NCI-H446 (cell line): ENCODE results near the gene SCAF8.
A peak's percentile ranks its signal among the peaks of the same experiment; 100 is the strongest.
"Not testable (repeated sequence)": the region's sequence is repeated elsewhere in the genome, so short reads cannot be mapped to it uniquely, and the experiment has no call there.

Experiments
- DNase-seq, 2 experiments: peaks; one replicate each; lab custom pipeline; 2025; lab: John Stamatoyannopoulos, UW

The SCAF8 gene

DNA sequence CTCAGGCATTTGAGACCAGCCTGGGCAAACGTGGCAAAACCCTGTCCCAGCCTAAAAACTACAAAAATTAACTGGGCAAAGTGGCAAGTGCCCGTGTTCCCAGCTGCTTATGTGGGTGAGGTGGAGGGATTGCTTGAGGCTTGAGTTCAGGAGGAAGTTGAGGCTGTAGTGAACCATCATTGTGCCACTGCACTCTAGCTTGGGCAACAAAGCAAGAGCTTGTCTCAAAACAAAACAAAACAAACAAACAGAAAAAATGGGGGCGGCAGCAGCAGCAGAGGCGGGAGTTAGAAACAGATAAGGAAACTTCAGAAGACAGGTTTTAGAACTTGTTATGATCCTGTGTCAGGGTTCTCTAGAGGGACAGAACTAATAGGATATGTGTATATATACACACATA lies 49.0 kb downstream of the SCAF8 start:
- DNase-seq, result no peak

GRCh38 chr6:154783229-154783628 lies 50.0 kb downstream of the SCAF8 start:
- no peak for DNase-seq

DNA sequence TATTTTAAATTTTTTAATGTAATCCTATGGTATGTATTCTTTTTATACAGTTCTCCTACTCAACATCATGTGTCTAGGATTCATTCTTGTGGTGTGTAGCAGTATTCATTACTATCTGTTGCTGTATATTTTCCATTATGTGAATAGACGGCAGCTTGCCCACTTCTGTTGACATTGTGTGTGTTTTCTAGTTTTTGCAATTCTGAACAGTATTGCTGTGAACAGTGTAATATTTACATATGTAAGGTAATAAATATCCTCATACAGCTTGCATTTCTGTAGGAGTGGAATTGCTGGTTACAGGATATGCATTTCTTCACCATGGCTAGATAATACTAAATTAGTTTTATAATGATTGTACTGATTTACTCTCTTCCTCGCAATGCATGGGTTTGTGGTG lies 51.9 kb downstream of the SCAF8 start:
- no peak for DNase-seq

GRCh38 chr6:154786144-154786868 lies 53.1 kb downstream of the SCAF8 start:
- DNase-seq, result no peak

- no peak for DNase-seq
These were observed 58.5 kb downstream of the SCAF8 start for GRCh38 chr6:154791556-154792317.

- no peak for DNase-seq
These were observed 59.1 kb downstream of the SCAF8 start for GRCh38 chr6:154792325-154792724.

DNA sequence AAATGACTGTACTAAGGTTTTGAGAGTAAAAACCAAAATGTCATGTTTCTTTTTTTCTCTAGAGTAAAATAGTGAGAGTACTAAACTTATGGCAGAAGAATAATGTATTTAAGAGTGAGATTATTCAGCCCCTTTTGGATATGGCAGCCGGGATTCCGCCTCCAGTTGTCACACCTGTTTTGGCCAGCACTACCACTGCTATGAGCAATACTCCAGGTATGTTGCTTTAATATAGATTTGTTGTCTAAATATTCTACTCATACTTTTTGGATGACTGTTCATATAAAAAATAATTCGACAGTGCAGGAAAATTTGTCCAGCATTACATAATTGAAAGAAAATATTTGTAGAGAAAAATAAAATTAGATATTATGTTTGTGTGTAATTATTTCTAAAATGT lies 59.5 kb downstream of the SCAF8 start:
- no peak for DNase-seq

GRCh38 chr6:154796484-154796883 lies 63.3 kb downstream of the SCAF8 start:
- DNase-seq, result no peak

- DNase-seq, result no peak
These were observed 64.6 kb downstream of the SCAF8 start for GRCh38 chr6:154797857-154798256.

GRCh38 chr6:154800338-154800737 lies 67.1 kb downstream of the SCAF8 start:
- DNase-seq, result no peak

- DNase-seq, result peak in 1 of 2 experiments; percentile 62
These were observed 72.2 kb downstream of the SCAF8 start for GRCh38 chr6:154805288-154805911.

DNA sequence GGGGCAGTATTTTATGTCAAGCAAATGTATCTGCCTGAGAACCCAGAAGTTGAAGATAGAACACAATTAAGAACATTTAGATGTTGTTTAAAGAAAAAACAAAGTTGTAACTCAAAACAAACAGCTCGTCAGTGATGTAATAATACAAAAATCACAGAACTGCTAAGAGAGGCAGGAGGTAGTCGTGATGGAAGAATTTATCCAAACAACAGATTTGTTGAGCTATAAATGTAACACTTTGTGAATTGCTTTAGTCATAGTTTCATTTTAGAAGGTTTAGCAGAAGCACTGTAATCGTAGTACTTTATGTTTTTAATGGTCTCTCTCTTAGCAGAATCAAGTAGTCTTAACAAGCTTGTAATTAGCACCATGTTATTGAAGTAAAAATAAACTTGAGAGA lies 73.6 kb downstream of the SCAF8 start:
- DNase-seq, result no peak

DNA sequence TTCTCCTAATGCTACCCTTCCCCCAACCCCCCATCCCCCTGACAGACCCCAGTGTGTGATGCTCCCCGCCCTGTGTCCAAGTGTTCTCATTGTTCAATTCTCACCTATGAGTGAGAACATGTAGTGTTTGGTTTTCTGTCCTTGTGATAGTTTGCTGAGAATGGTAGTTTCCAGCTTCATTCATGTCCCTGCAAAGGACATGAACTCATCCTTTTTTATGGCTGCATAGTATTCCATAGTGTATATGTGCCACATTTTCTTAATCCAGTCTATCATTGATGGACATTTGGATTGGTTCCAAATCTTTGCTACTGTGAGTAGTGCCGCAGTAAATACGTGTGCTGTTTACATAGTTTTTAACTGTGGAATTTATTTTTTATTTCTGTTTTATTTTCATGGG lies 78.4 kb downstream of the SCAF8 start:
- DNase-seq, result not testable (repeated sequence)

DNA sequence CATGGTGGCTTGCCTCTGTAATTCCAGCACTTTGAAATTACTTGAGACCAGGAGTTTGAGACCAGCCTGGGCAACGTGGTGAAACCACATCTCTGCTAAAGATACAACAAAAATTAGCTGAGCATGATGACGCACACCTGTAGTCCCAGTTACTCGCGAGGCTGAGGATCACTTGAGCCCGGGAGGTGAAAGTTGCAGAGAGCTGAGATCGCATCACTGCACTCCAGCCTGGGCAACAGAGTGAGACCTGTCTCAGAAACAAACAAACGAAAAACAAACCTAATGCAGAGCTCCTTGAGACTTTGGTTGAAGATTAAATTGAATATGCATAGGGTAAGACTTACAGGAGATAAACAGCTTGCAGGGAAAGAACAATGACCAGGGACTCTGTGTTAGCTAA lies 80.8 kb downstream of the SCAF8 start:
- no peak for DNase-seq

DNA sequence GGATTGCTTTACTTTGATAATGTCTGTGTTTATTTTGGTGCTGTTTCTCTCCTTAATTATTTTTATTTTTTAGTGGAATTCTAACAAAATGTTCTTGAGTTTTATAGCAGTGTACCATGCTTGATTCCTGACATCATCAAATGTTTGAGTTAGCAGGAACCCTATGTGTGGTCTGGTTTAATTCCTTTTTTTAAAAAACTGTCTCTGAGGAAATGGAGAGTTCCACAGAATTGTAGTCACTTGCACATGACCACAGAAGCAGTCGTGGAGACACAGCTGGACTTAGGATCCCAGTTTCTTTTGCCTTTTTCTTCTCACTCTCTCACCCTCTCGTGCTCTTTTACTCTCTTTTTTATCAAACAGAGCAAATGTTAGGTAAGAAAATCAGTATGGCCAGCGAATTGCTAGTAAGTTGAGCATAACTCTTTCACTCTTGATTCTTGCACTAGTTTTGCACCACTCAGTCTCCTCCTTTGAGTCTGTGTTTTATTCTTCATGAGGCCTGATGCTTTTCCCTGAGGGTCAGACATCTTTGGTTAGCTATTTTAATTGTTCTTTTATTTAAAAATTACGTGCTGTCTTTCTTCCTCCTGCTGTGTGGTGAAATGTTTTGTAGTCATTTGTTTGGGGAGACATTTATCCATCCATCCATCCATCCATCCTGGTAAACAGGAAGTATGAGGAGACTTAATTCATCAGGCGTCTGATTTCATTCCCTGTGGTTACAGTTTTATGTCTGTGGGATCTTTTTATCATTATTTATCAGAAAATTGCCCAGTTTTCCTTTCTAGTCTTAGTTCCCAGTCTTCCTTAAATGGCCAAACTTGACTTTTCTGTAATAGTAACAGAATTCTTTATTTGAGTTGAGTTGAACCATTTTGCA lies 83.0 kb downstream of the SCAF8 start:
- DNase-seq, result no peak

DNA sequence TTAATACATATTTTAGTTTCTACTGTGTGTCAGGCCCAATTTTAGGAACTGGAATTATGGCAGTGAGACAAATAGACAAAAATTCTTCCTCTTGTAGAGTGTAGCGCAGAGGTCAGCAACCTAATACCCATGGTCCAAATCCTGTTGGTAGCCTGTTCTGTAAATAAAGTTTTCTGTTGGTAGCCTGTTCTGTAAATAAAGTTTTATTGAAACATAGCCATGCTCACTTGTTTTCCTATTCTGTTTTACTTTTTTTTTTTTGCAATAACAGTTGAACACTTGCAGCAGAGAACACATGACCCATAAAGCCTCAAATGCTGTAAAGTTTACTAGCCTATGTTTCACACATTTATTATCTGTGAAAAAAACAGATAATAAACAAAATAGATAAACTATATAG lies 87.9 kb downstream of the SCAF8 start:
- DNase-seq, result no peak

DNA sequence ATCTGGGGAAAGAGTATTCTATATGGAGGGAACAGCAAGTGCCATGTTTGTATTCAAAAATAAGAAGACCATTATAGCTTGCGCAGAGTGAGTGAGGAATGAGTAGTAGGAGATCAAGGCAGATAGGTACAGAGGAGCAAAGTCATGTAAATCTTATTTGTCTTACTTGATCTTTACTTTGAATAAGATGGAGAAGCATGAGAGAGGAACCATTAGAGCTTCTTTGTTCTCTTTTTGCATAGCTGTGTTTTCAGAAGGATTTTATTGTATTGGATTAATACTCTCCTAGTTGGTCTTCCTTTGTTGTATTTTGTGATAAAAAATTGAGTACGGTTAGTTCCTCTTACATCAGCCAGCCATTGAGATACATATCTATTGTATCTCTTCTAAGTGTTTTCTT lies 88.4 kb downstream of the SCAF8 start:
- DNase-seq, result no peak

GRCh38 chr6:154822947-154823558 lies 89.8 kb downstream of the SCAF8 start:
- DNase-seq, result no peak

DNA sequence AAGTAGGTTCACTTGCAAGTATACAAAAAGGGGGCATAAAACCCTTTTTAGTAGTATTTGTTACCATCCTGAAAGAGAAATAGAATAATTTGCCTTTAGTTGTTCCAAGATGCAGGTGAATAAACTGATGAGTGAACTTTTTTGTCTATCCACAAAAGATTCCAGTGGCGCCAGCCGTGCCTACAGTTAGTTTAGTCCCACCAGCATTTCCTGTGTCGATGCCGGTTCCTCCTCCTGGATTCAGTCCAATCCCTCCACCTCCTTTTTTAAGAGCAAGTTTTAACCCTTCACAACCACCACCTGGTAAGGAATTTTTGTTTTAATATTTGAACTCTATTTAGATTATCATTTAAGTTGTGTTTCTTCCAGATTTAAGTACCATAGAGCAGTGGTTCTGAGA lies 90.9 kb downstream of the SCAF8 start:
- DNase-seq, result no peak

DNA sequence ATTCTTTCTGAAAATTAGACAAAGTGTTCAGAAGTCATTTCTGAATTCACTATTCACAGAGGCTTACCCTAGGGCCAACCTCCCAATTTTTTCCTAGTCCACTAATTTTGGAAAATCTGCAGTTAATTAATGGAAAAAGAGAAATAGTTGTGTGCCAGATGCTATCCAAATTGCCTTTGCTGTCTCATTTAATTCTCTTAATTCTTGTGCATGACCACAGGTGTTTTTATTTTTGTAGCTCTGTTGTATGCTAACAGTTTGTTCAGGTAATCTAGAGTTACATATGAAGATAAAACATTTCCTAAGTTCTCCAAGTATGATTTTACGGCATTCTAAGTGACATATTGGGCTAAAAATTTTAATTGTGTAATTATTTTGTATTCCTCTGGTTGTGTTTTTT lies 96.8 kb downstream of the SCAF8 start:
- DNase-seq, result no peak

DNA sequence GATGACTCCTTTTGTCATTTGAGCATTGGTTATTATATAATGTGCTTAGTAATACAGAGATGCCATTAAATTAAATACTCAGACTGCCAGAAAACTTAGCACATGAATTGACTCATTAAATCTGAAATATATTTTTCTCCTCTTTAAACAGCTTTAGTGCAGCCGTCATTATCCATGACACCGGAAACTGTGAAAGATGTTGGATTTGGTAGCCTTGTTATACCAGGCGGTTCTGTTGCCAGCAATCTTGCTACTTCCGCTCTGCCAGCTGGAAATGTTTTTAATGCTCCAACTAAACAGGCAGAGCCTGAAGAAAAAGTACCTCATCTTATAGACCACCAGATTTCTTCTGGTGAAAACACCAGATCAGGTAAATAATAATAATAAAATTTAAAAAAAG lies 97.6 kb downstream of the SCAF8 start:
- peak in 1 of 2 experiments; percentile 16 for DNase-seq

DNA sequence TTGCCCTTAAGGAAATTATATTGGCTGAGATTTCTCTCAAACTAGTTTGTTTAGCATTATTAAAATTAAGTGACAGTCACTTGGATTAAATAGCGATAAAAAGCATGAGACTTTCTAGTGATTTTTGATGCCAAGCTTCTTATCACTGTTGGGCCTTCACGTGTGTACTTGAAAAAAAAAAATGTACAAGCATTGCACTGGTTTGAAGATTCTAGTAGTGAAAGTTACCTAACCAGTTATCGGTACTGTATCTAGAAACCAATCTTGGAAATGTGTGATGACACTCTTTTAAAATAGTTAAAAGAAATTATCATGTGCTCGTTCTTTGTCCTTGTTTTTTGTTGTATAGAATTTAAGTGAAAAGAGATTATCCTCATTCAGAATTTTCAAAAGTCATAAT lies 102.1 kb downstream of the SCAF8 start:
- DNase-seq, result no peak
